GM18507 (cell line): Measurements from ENCODE around the gene DHRS9.
A peak's percentile ranks its signal among the peaks of the same experiment; 100 is the strongest.
"Not testable (repeated sequence)": the region's sequence is repeated elsewhere in the genome, so short reads cannot be mapped to it uniquely, and the experiment has no call there.

Experiments
- DNase-seq: peaks from one replicate; pipeline ENCODE4 v3.0.0; 2011; ENCODE audit warnings: low read depth; ENCODE audit not compliant: insufficient read length; ENCODE audit errors: extremely low spot score
- FAIRE-seq: peaks from 2 replicates; lab custom pipeline; 2011; peaks lifted over from hg19 to GRCh38; lab: Jason Lieb, UNC

DHRS9 gene

GRCh38 chr2:169118060-169118459 is 48.7 kb downstream of the DHRS9 start:
- FAIRE-seq (no peak), DNase-seq (no peak)

DNA sequence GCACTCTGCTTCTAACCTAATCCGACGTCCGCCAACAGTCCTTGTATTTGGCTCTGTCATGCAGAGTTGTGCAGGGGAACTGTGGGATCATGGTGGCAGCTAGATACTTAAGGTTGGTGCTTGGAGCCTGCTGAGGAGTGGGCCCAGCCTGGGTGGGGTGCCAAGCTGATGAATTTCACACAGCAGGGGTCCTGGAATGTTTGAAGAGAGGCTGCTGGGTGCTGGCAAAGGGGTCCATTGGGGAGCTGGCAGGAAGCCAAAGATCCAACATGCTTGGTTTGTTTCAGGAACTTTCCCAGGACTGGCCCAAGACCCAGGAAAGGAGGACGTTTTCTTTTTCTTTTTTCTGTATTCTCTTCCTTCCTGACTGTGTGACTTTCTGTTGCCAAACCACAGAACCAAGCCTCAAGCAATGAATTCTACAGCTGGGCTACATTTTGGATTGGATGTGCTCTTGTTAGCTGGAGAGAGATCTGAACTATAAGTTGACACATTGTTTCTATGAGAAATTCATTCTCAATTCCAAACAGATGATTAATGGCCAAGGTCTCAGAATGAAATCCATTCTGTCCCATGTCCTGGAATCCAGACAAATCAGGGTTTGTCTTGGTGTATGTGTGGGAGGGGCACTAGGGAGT is 49.9 kb downstream of the DHRS9 start:
- no peak for FAIRE-seq
- no peak for DNase-seq

DNA sequence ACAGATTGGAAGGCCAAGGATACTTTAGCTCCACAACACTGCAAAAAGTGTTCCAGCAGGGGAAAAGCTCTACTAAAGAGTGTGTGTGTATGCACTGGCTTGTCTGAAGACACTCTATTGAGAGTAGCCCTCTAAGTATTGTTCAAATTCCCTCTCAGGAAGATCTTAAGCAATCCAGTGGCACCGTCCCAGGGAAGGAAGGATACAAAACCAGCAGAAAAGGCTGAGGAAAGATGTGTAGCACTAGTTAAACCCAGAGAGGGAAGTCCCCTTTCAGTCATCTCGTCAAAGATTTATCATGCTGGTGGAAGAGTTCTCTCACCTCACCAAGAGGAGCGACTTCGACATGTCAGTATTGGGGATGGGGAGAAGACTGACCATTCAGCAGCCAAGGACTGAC is 50.5 kb downstream of the DHRS9 start:
- no peak for FAIRE-seq
- no peak for DNase-seq

DNA sequence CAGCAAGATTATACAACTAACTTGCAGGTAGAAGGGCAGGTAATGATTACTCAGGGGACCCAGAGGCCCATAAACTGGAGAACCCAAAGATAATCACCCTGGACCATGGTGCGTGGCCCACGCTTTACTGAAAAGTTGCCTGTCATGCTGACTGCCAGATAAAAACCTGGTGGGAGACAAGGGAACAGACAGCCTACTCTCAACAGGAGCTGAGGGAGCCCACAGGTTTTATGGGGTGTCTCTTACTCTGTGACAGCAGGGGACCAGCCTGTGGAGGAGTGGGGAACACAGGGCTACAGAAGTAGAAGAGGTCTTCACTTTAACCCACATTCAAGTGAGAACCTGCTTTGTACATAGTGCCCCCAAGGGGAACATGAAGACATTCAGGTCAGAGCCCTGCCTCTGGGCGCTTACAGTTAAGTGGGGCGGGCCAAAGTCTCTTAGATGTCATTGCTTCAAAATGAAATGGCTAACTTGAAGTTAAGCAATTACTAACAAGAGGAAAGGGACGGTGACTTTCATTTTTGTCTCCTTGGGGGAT is 60.4 kb downstream of the DHRS9 start:
- DNase-seq, result no peak
- no peak for FAIRE-seq

GRCh38 chr2:169131587-169132512 is 62.5 kb downstream of the DHRS9 start:
- DNase-seq (peak; percentile 11), FAIRE-seq (peak; percentile 91)

- not testable (repeated sequence) for DNase-seq, FAIRE-seq
Measured at GRCh38 chr2:169134272-169134671, 64.9 kb downstream of the DHRS9 start.

- DNase-seq, FAIRE-seq: not testable (repeated sequence)
Measured at GRCh38 chr2:169136428-169136827, 67.1 kb downstream of the DHRS9 start.

DNA sequence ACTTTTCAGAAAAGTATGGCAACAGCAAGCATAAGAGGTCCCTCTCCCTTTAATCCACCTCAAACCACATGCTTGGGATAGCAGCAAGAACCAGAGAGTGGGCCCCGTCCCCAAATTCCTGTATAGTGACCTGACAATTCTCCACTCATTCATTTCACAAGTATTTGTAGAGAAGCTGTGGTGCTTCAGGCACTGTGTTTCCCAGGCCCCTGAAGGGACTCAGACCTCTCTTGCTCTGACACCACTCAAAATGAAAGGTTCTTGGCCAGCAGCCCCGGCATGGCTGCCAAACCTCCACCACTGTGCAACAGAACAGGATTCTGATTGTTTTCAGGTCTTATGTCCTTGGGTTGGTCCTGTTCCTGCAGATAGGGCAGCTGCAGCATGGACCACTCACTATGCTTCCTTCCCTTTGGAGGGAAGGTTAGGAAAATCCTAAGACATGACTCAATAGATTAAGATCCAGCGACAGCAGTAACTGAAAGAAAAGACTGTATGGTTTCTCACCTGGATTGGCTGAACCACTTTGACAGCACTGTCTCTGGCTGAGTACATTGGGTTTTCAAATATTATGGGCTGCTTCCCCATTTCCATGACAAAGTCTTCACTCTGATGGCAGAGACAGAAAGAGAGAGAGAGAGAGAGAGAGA is 67.6 kb downstream of the DHRS9 start:
- FAIRE-seq (no peak), DNase-seq (no peak)

DNA sequence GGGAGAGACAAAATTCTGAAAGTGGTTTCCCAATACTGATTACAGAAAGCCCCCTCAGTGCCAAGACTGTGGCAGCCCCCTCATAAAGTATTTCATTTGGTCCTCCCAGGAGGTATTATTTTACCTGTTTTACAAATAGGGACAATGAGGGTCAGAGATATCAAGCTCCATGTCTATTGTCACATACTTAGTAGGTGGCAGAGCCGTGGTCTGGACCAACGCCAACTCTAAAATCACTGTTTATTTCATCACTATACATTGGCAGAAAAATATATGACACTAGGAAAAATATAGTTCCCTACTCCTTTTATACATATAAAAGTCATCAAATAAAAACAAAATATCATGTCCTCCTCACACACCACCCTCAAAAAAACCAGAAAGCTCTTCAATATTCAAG is 68.6 kb downstream of the DHRS9 start:
- no peak for DNase-seq
- FAIRE-seq, result no peak

DNA sequence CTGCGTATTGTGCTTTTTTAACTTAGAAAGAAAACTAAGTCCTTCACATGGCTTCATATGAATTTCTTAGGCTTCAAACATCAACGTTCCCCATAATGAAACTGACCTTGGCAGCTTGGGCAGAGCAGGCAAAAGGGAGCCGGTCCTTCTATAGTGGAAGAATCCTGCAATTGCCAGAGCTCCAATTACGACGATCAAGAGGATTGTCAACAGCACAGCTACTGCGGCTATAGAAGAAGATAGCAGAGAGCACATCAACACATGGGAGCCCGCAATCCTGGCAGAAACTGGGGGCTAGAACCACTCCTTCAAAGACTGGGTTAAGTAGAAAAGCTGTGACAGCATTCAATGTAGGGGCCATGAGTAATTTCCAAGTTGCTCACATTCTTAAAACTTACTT is 69.8 kb downstream of the DHRS9 start:
- FAIRE-seq (no peak), DNase-seq (no peak)

GRCh38 chr2:169139993-169140767 is 70.8 kb downstream of the DHRS9 start:
- no peak for FAIRE-seq
- no peak for DNase-seq

DNA sequence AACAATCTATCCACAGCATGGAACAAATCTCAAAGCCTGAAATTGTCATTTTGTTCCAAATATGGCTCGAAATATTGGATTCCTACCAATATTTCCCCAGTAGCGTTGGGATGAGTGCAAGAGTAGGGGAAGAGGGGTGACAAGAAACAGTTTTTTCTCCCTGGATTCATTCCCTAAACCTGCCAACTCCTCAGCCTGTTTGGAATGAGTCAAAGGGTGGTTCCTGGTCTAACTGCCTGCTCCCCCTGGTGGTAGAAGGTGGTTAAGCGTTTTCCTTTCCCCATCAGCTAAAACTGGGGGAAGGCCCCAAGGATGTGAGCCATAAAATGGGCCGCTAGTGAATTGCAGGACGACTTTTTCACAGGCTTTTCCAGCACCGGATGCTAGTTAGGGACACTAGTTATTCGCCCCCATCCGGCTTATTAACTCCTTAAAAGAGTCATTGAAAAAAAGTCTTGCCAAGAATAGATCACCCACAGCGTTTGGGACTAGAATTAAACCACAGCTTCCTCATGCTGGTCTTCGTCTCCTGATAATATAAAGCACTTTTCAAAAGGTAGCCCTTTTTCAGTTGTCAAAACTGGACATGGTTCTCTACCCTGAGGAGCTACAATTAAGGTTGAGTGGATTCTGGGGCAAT is 72.5 kb downstream of the DHRS9 start:
- DNase-seq, result peak; percentile 15

DNA sequence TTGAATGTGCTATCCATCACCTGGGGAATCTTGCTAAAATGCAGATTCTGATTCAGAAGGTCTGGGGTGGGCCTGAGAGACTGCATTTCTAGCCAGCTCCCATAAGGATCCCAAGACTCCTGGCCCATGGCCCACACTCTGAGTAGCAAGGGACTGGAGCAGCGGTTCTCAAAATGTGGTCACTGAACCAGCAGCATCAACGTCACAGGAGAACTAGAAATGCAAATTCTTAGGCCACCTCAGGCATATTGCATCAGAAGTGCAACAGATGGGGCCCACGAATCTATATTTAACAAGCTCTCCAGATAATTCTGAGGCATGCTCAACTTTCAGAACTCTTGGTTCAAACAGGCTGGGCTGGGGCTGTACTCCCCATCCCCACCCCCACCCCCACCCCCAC is 74.6 kb downstream of the DHRS9 start:
- FAIRE-seq (no peak), DNase-seq (no peak)

More for the DNA sequence above, 72.5 kb downstream of the DHRS9 start:
- peak; percentile 92 for FAIRE-seq
